Measurements from ENCODE around the gene MDFI. TPM values are rescaled to one million over a fixed set of nuclear protein-coding genes. Genes with fewer than 3 reads are reported as not detected.

Gene MDFI
- total RNA-seq, 2 experiments from 2014 or later: not detected

DNA sequence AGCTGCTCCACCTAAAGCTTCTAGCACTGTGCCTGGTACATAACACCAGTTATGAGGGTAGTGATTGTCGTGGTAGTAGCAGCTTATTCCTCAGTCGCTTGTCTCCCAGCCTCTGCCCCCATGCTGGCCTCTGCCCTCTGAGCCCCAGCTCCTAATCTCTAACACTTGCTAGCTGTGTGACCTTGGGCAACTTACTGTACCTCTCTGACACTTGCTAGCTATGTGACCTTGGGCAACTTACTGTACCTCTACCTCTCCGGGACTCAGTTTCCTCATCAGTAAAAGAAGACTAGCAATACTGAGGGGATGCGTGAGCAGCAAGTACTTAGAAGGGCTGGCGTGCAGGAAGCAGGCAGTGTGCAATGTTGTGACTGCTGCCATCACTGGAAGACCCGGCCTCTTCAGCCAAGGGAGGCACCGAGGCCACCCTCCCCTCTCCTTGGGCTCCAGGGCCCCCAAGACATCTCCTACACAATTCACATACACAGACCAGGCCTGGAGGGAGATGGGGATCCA, 9.9 kb downstream of the MDFI start:
- no peak overlapping the region for H3K27ac Mint-ChIP-seq
- no peaks in the 10 kb centered on the region for H3K9me3 Mint-ChIP-seq
- no peak overlapping the region for H3K4me3 Mint-ChIP-seq
- H3K4me1 Mint-ChIP-seq: no peaks in the 10 kb centered on the region
- no peak for DNase-seq
- H3K27me3 Mint-ChIP-seq: no peaks in the 10 kb centered on the region
- no peaks in the 10 kb centered on the region for H3K36me3 Mint-ChIP-seq

DNA sequence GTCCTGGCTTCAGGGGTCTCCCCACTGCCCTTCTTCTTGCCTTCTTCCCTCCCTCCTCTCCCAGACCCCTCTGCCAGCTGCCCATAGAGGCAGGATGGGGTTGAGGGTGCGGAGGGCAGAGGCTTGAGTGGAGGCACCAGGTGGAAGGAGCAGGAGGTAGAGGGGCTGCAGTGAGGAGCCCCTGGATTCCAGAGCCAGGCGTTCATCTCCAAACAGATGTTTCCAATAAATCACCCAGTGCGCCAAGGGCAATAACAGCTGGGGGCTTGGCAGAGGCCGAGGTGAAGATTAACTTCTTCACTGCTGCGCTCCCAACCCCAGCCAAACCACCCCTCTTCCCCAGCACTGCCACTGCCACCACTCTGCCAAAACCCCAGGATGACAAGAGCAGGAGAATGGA, 10.7 kb downstream of the MDFI start:
- no peaks in the 10 kb centered on the region for H3K9me3 Mint-ChIP-seq
- H3K27me3 Mint-ChIP-seq: no peaks in the 10 kb centered on the region
- H3K36me3 Mint-ChIP-seq: no peaks in the 10 kb centered on the region
- DNase-seq: no peak
- H3K4me3 Mint-ChIP-seq: no peak overlapping the region
- H3K4me1 Mint-ChIP-seq: no peaks in the 10 kb centered on the region
- no peak overlapping the region for H3K27ac Mint-ChIP-seq

DNA sequence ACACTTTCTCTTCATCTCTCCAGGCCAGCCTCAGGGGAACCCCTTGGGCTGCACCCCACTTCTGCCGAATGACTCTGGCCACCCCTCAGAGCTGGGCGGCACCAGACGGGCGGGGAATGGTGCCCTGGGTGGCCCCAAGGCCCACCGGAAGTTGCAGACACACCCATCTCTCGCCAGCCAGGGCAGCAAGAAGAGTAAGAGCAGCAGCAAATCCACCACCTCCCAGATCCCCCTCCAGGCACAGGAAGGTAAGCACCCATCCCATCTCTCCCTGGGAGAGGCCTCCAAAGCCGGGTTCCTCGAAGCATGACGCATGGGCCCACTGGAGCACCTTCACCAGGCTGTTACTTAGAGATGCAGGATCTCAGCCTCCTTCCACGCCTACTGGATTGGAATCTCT, 11.3 kb downstream of the MDFI start:
- H3K27me3 Mint-ChIP-seq: no peaks in the 10 kb centered on the region
- H3K36me3 Mint-ChIP-seq: no peaks in the 10 kb centered on the region
- no peak for DNase-seq
- no peak overlapping the region for H3K27ac Mint-ChIP-seq
- H3K9me3 Mint-ChIP-seq: no peaks in the 10 kb centered on the region
- H3K4me3 Mint-ChIP-seq: no peak overlapping the region
- H3K4me1 Mint-ChIP-seq: no peaks in the 10 kb centered on the region

DNA sequence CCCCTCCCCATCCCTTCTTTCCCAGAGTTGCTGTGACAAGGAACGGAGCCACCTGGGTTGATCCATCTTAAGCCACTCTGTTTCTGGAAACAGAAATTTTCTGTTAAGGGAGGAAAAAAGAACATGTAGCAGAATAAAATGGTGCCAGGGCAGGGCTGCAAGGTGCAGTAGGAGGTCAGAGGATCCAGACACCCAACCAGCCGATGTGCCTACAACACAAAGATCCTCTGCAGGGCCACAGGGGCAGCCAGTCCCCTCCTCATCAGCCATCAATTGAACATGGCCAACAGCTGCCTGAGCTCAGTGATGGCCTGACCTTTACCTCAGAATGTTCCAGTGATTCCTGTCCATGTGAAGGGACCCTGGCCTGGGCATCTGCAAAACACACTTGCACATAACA, 11.9 kb downstream of the MDFI start:
- H3K4me3 Mint-ChIP-seq: no peak overlapping the region
- no peak for DNase-seq
- no peaks in the 10 kb centered on the region for H3K4me1 Mint-ChIP-seq
- no peaks in the 10 kb centered on the region for H3K9me3 Mint-ChIP-seq
- no peaks in the 10 kb centered on the region for H3K36me3 Mint-ChIP-seq
- no peak overlapping the region for H3K27ac Mint-ChIP-seq
- H3K27me3 Mint-ChIP-seq: peaks cover 3% of the 10 kb centered on the region

DNA sequence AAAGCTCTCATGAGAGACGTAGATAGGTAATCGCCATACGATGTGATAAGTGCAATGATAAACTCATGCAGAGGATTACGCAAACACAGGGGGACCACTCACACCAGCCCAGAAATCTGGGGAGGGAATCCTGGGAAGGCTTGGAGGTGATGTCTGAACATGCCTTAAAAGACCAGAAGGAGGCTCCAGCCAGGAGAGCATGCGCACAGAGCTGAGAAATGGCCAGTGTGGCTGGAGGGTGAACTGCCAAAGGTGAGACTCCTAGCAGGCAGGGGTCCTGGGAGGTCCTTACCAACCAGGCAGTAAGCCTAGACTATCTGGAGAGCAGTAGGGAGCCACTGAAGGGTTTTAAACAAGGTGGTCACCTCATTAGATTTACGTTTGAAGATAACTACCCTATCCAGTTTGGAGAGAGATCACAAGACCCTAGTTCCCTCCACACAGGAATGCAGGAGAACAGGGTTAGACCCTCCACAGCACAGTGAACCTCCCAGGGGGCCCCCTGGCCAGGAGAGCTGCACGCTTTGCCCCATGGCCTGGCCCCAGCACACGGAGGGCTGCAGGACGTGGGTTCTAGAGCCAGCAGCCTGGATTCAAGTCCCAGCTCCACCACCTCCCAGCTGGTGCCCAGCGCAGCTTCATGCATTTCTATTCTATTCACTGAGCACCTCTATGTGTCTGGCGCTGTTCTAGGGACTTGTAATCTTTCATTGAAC, 13.1 kb downstream of the MDFI start:
- Mint-ChIP-seq H3K4me1 (no peaks in the 10 kb centered on the region), H3K4me3 (no peak overlapping the region)

DNA sequence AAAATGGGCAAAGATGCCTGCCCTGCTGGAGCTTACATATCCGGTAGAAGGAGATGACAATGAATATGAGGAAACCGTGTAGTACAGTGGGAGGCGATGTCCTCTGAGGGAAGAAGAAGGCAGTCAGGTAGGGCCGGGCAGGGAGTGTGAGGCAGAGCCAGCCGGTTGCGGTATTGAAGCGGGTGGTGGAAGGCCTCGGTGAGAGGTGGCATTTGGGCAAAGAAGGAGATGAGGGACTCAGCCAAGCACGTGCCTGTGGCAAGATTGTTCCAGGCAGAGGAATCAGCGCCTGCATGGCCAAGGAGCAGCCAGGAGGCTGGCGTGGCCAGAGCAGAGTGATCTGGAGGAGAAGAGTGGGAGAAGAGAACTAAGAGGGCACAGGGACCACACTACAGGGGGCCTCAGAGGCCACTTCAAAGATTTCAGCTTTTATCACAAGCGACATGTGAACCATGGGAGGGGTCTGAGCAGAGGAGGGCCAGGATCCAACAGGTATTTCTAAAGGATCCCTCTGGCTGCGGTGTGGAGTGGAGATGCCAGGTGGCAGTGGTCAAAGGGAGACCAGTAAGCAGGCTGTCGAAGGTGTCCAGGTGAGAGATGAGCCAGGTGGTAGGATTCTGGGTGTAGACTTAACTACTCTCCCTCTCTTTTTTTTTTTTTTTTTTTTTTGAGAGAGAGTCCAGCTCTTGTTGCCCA, 13.8 kb downstream of the MDFI start:
- H3K9me3 Mint-ChIP-seq: no peaks in the 10 kb centered on the region
- no peaks in the 10 kb centered on the region for H3K4me1 Mint-ChIP-seq
- H3K36me3 Mint-ChIP-seq: no peaks in the 10 kb centered on the region
- DNase-seq: no peak
- H3K4me3 Mint-ChIP-seq: no peak overlapping the region
- peaks cover 5% of the 10 kb centered on the region for H3K27me3 Mint-ChIP-seq
- H3K27ac Mint-ChIP-seq: no peak overlapping the region

More for the DNA sequence above, 13.1 kb downstream of the MDFI start:
- Mint-ChIP-seq H3K27ac (no peak overlapping the region), H3K36me3 (no peaks in the 10 kb centered on the region), H3K27me3 (peaks cover 5% of the 10 kb centered on the region), H3K9me3 (no peaks in the 10 kb centered on the region)
- no peak for DNase-seq

DNA sequence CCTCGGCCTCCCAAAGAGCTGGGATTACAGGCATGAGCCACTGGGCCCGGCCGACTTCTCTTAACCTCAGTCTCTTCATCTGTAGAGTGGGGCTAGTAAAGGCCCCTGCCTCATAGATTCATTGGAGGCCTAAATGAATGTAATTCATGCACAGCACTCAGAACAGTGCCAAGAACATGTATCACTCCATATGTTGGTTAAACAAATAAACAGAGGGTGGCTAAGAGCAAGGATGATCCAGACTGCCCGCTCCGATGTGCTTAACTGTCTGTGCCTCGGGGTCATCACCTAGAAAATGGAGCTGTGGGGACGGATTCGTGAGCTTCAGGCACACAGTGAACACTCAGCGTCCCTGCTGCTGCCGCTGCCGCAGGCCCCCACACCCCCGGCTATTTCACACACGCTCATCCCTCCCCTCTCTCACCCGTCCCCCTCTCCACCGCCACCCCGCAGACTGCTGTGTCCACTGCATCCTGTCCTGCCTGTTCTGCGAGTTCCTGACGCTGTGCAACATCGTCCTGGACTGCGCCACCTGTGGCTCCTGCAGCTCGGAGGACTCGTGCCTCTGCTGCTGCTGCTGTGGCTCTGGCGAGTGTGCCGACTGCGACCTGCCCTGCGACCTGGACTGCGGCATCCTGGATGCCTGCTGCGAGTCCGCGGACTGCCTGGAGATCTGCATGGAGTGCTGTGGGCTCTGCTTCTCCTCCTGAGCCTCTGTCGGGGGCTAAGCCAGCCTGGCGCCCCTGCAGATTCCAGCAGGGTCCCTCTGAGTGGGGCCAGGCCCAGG, 14.8 kb downstream of the MDFI start:
- DNase-seq: no peak
- no peaks in the 10 kb centered on the region for H3K4me1 Mint-ChIP-seq
- H3K27me3 Mint-ChIP-seq: peaks cover 8% of the 10 kb centered on the region
- no peak overlapping the region for H3K4me3 Mint-ChIP-seq
- H3K36me3 Mint-ChIP-seq: no peaks in the 10 kb centered on the region
- no peaks in the 10 kb centered on the region for H3K9me3 Mint-ChIP-seq
- H3K27ac Mint-ChIP-seq: no peak overlapping the region

DNA sequence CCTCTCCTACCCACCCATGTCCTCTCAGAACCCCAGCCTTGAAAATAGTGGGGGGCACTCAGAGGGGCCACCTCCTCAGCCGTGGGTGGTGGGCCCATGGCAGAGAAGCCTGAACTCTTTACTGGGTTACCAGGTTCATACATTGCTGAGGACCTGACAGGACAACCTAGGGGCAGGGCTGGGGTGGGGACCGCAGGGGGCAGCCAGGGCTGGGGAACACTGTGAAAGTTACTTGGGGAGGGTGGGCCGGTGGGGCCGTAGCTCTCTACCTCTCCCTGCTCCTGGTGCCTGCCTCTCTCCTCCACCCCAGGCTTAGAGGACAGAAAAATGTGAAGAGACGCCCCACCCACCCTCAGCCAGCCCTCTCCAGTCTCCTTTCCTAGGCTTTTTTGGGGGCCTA, 15.4 kb downstream of the MDFI start:
- H3K27me3 Mint-ChIP-seq: peaks cover 8% of the 10 kb centered on the region
- no peak overlapping the region for H3K4me3 Mint-ChIP-seq
- H3K9me3 Mint-ChIP-seq: no peaks in the 10 kb centered on the region
- H3K4me1 Mint-ChIP-seq: no peaks in the 10 kb centered on the region
- H3K36me3 Mint-ChIP-seq: no peaks in the 10 kb centered on the region
- no peak overlapping the region for H3K27ac Mint-ChIP-seq
- DNase-seq: no peak

DNA sequence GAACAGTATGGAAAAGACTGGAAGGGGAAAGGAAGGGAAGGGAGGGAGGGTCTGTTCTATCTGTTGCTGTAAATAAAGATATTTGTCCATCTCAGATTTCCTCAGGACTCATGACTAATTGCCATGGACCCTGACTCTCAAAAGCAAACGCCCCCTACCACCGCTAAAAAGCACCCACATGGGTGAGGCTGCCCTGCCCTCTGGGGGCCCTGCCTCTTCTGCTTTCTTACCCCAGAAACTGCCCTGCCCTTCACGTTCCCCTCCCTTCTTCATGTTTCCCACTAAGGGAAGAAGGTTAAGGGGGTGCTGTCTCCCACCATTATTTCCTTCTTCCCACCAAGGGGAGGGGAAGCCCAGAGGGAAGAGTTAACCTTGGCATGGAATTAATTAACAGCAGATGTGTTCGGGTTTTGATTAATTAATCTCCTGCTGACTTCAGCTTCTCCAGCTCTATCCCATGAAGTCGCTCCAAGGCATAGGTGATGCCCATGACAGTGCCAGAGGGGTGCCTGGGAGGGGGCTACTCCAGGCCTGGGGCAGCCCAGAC, 16.0 kb downstream of the MDFI start:
- Mint-ChIP-seq H3K9me3 (no peaks in the 10 kb centered on the region), H3K27ac (no peak overlapping the region), H3K4me1 (no peaks in the 10 kb centered on the region), H3K36me3 (no peaks in the 10 kb centered on the region), H3K27me3 (peaks cover 8% of the 10 kb centered on the region), H3K4me3 (no peak overlapping the region)
- no peak for DNase-seq

DNA sequence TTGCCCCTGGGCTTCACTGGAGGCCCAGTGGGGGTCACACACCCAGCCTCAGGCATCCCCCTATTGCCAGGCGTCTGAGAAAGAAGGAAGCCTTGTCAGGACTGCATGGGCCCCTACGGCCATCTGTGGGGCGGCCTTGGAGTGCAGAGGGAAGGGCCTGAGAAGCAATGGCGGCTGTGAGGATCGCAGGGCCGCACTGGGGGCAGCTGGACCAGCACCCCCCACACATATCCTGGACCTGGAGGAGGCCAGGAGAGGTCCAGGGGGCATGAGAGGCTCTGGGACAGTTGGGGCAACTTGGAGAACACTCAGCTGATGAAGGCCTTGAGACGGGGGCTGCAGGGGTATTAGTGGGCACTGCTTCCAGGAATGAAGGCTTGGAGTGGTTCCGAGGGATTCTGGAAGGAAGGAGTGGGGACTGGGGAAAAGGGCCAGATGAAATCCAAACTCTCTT, 16.5 kb downstream of the MDFI start:
- Mint-ChIP-seq H3K36me3 (no peaks in the 10 kb centered on the region), H3K9me3 (no peaks in the 10 kb centered on the region), H3K27me3 (peaks cover 8% of the 10 kb centered on the region), H3K4me1 (no peaks in the 10 kb centered on the region), H3K27ac (no peak overlapping the region), H3K4me3 (no peak overlapping the region)
- no peak for DNase-seq

DNA sequence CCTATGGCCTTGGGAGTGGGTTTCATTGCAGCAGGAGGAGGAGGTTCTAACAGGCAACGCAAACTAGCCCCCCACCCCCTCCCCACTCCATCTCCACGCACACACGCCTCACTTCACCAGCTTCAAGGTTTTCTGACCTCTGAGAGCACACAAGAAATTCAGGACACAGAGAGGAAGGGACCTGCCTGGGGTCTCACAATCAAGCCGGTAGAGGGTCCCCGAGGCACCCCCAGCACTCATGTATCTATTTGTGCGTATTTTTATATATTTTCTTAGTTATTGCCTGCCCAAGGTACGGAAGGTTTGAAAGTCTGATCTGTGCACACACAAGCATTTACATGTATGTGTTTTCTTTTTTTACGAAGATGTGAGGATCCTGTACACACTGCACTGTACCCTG, 16.9 kb downstream of the MDFI start:
- no peak for DNase-seq
- Mint-ChIP-seq H3K4me3 (no peak overlapping the region), H3K27me3 (peaks cover 8% of the 10 kb centered on the region)

DNA sequence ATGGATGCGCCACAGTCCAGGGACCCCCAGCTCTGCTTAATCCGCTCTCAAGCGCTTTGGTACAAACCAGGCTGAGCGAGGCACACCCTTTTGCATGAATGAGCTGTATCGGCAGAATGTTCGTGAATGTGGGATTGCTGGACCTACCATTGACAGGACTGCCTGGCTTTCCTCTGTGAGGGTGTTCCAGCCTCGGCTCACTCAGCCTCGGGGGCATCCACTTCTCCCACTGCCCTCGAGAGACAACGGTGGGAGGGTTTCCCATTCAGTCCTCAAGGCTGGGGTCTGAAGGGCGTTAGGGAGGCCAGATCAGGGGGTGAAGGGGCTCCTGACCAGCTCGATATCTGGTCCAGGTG, 17.4 kb downstream of the MDFI start:
- H3K4me3 Mint-ChIP-seq: no peak overlapping the region
- no peaks in the 10 kb centered on the region for H3K36me3 Mint-ChIP-seq
- no peaks in the 10 kb centered on the region for H3K4me1 Mint-ChIP-seq
- no peaks in the 10 kb centered on the region for H3K9me3 Mint-ChIP-seq
- peaks cover 9% of the 10 kb centered on the region for H3K27me3 Mint-ChIP-seq
- H3K27ac Mint-ChIP-seq: no peak overlapping the region
- no peak for DNase-seq

More for the DNA sequence above, 16.9 kb downstream of the MDFI start:
- no peaks in the 10 kb centered on the region for H3K36me3 Mint-ChIP-seq
- no peaks in the 10 kb centered on the region for H3K4me1 Mint-ChIP-seq
- no peak overlapping the region for H3K27ac Mint-ChIP-seq
- H3K9me3 Mint-ChIP-seq: no peaks in the 10 kb centered on the region

DNA sequence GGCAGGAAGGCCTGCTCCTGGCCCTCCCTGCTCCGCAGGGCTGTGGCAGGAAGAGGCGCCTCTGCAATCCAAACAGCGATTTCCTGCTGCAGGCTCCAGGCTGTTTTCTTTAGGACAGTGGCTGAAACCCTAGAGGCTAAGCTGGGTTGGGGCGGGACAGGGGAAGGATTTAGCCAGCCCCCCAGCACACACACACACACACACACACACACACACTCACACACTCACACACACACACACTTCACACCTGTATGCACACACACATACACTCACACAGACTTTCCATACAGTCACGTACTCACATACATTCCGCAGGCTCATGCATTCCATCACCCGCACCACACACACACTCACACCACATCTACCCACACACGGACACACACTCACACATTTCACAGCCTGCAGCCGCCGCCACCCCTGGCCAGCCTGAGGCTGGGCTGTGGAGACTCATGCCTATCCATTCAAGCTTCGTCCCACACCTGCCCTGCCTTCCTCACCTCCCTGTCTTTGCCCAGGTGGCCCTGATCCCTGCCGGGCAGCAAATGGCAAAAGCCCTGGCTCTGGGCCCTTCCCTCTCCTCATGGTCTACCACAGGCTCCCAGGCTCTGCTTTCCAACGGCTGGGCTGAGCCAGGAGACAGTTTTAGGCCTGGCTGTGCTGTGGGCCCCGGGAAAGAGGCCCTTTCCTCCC, 17.9 kb downstream of the MDFI start:
- H3K36me3 Mint-ChIP-seq: no peaks in the 10 kb centered on the region
- H3K4me1 Mint-ChIP-seq: no peaks in the 10 kb centered on the region
- no peak overlapping the region for H3K27ac Mint-ChIP-seq
- H3K4me3 Mint-ChIP-seq: no peak overlapping the region
- no peak for DNase-seq
- H3K27me3 Mint-ChIP-seq: peaks cover 12% of the 10 kb centered on the region
- H3K9me3 Mint-ChIP-seq: no peaks in the 10 kb centered on the region

DNA sequence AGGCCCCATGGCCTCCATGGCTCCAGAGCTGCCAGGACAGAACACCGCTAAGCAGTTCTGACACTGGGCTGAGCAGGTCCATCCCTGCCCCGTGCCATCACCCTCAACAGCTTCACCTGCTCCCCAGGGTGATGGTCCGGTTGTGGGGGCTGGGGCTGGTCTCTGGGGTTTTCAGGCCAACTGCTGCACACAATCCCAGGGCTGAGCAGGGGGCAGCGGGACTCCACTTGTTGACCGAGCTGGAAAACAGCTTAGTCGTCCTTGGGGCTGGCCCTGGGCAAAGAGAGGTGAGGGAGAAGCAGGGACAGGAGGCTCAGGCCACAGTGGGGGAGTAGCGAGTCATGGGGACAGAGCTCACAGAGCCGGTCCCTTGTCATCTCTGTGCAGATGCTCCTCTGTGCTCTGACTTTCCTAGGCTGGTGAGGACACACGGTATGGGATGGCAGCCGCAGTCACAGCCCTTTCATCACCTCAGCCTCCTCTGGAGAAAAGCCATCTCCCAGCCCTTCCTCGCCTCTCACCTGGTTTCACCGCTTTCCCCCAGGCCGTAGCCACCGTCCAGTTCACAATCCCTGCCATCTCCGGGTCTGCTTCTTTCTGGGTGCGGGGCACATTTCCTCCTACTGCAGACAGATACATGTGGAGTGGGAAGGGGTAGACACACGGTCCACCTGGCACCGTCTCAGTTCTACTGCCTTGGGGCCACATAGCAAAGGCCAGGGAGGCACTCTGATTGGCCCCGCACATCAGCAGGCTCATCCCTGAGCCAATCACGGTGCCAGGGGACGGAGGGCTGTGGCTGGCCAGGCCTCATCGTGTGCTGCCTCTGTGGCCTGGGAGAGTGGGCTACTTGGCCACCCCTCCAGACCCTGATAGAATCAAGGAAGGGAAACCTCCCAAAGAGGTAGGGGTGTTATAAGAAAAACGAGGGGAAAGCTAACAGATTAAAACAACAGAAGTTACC, 19.1 kb downstream of the MDFI start:
- H3K4me3 Mint-ChIP-seq: no peak overlapping the region
- peaks cover 23% of the 10 kb centered on the region for H3K27me3 Mint-ChIP-seq
- H3K36me3 Mint-ChIP-seq: no peaks in the 10 kb centered on the region
- no peaks in the 10 kb centered on the region for H3K9me3 Mint-ChIP-seq
- no peak overlapping the region for H3K27ac Mint-ChIP-seq
- DNase-seq: no peak
- H3K4me1 Mint-ChIP-seq: no peaks in the 10 kb centered on the region
